Naive thymus-derived CD4-positive, alpha-beta T cell (primary cell): ENCODE results near the gene NRF1. TPM values are rescaled to one million over a fixed set of nuclear protein-coding genes. Genes with fewer than 3 reads are reported as not detected.
"Not testable (repeated sequence)": the region's sequence is repeated elsewhere in the genome, so short reads cannot be mapped to it uniquely, and the experiment has no call there.

ENCODE experiments used
- ATAC-seq: fragments of 150-1000 bp; cut with Tn5 transposase; 2 replicates; pipeline ENCODE4 v1.10.0; 2021; ENCODE audit warnings: mild to moderate bottlenecking, moderate library complexity
- CTCF ChIA-PET: fragments of 350-600 bp; sonication (Branson Sonifier 250); formaldehyde crosslinking; loops from one replicate; lab custom pipeline; 2021; ENCODE audit warnings: antibody characterized with exemption; lab: Charles Lee
- POLR2A ChIA-PET: fragments of 350-600 bp; sonication (Branson Sonifier 250); formaldehyde crosslinking; loops from one replicate; lab custom pipeline; 2021; ENCODE audit warnings: antibody characterized with exemption, inconsistent platforms; lab: Charles Lee
- DNase-seq, 9 donors: peaks; one replicate each; pipeline versions ENCODE4 v3.0.0 to v3.0.0-alpha.2; 2020 to 2022; ENCODE audit warnings: mixed read lengths in 1 of 9
- H3K27ac ChIP-seq: one replicate; pipeline ENCODE4 v1.7.0; 2013; ENCODE audit warnings: mild to moderate bottlenecking, low read depth, low read length, moderate library complexity
- H3K27me3 ChIP-seq, 2 donors: one replicate each; pipeline ENCODE4 v1.7.0; 2013; ENCODE audit warnings: low read length in 2 of 2, mild to moderate bottlenecking in 2 of 2, moderate library complexity in 2 of 2; ENCODE audit not compliant: control insufficient read depth in 2 of 2, insufficient read depth in 2 of 2
- H3K36me3 ChIP-seq, 3 experiments: 1 replicate in 2 of 3; 2 replicates in 1 of 3; pipeline ENCODE4 v1.7.0; 2013; ENCODE audit warnings: low read length in 3 of 3, mild to moderate bottlenecking in 3 of 3, moderate library complexity in 1 of 3; ENCODE audit not compliant: insufficient read depth in 3 of 3, control insufficient read depth in 2 of 3
- H3K4me1 ChIP-seq, 2 donors: one replicate each; pipeline ENCODE4 v1.7.0; 2013; ENCODE audit warnings: low read length in 2 of 2, mild to moderate bottlenecking in 2 of 2, moderate library complexity in 1 of 2; ENCODE audit not compliant: control insufficient read depth in 2 of 2, insufficient read depth in 2 of 2
- H3K4me3 ChIP-seq: 2 replicates; pipeline ENCODE4 v1.7.0; 2013; ENCODE audit warnings: mild to moderate bottlenecking, low read length
- H3K9me3 ChIP-seq, 3 experiments: 1 replicate in 2 of 3; 2 replicates in 1 of 3; pipeline ENCODE4 v1.7.0; 2013; ENCODE audit warnings: low read length in 3 of 3; ENCODE audit not compliant: control insufficient read depth in 2 of 3
- H3K27ac Mint-ChIP-seq, 9 donors: one replicate each; pipeline ENCODE4 v1.8.0; 2020 to 2022; ENCODE audit warnings: mixed read lengths in 9 of 9, mild to moderate bottlenecking in 8 of 9, moderate library complexity in 5 of 9, inconsistent platforms in 2 of 9
- H3K27me3 Mint-ChIP-seq, 5 donors: one replicate each; pipeline ENCODE4 v1.8.0; 2021 to 2022; ENCODE audit warnings: mixed read lengths in 5 of 5, mild to moderate bottlenecking in 1 of 5
- H3K36me3 Mint-ChIP-seq, 5 donors: one replicate each; pipeline ENCODE4 v1.8.0; 2020 to 2022; ENCODE audit warnings: mixed read lengths in 5 of 5, mild to moderate bottlenecking in 3 of 5, inconsistent platforms in 1 of 5
- H3K4me1 Mint-ChIP-seq, 7 donors: one replicate each; pipeline ENCODE4 v1.8.0; 2020 to 2022; ENCODE audit warnings: mixed read lengths in 7 of 7, mild to moderate bottlenecking in 3 of 7, inconsistent platforms in 1 of 7
- H3K4me3 Mint-ChIP-seq, 10 donors: one replicate each; pipeline ENCODE4 v1.8.0; 2020 to 2022; ENCODE audit warnings: mild to moderate bottlenecking in 10 of 10, mixed read lengths in 10 of 10, moderate library complexity in 6 of 10, inconsistent platforms in 2 of 10
- H3K9me3 Mint-ChIP-seq, 11 donors: one replicate each; pipeline ENCODE4 v1.8.0; 2020 to 2022; ENCODE audit warnings: mixed read lengths in 11 of 11, mild to moderate bottlenecking in 4 of 11, inconsistent platforms in 1 of 11, moderate library complexity in 1 of 11
- intact Hi-C, 2 donors: fragments of 100-400 bp; cut with micrococcal nuclease; formaldehyde crosslinking; loops; one replicate each; pipeline ENCODE4 v1.15.1; 2023
- polyA plus RNA-seq, 2 donors: library from polyadenylated mRNA; unstranded; fragments of 300-500 nt; fragmentation: Illumina TruSeq; gene quantifications; one replicate each; pipeline ENCODE4 v1.2.3, GENCODE V29; 2021
- total RNA-seq, 6 experiments: library from RNA in 5 of 6; stranded (reverse) in 5 of 6; gene quantifications; 1 replicate in 5 of 6; 2 replicates in 1 of 6; pipeline ENCODE4 v1.2.3 and lab custom pipeline; 2021 to 2026

Gene NRF1
- total and polyA plus RNA-seq, 7 experiments from 2014 or later: 24.7 to 49.3 (median 35.3) TPM

- Mint-ChIP-seq H3K36me3 (peaks cover 4 to 27% (median 19%) of the 10 kb centered on the region in 5 donors), H3K9me3 (peaks cover 0 to 5% (median under 1%) of the 10 kb centered on the region in 11 donors), H3K4me3 (no peak overlapping the region), H3K27me3 (no peaks in the 10 kb centered on the region), H3K4me1 (peaks cover 0 to 14% (median 8%) of the 10 kb centered on the region in 7 donors), H3K27ac (no peak overlapping the region)
- intact Hi-C loops: no loop called here
- POLR2A ChIA-PET: no interaction called here
- DNase-seq (no peak), ATAC-seq (no peak)
- Histone ChIP-seq H3K9me3 (no peaks in the 10 kb centered on the region), H3K4me3 (no peak overlapping the region), H3K27me3 (no peaks in the 10 kb centered on the region), H3K27ac (no peak overlapping the region), H3K4me1 (no peaks in the 10 kb centered on the region), H3K36me3 (peaks cover 3 to 27% (median 5%) of the 10 kb centered on the region in 3 experiments)
- CTCF ChIA-PET: interaction anchor here (0.6 kb wide), 1 partner anchor 1242 kb away, joined by 3 read pairs; no protein-coding TSS in a partner anchor
These were observed 55.6 kb downstream of the NRF1 start for GRCh38 chr7:129667116-129667515.

GRCh38 chr7:129667551-129667950 lies 56.0 kb downstream of the NRF1 start:
- Histone ChIP-seq H3K36me3 (peaks cover 5 to 29% (median 8%) of the 10 kb centered on the region in 3 experiments), H3K4me1 (no peaks in the 10 kb centered on the region), H3K27me3 (no peaks in the 10 kb centered on the region), H3K4me3 (no peak overlapping the region), H3K9me3 (no peaks in the 10 kb centered on the region), H3K27ac (no peak overlapping the region)
- ChIA-PET CTCF (interaction anchor here (0.6 to 1.1 kb wide), 2 partner anchors 24 to 1242 kb away, joined by 3 read pairs; no protein-coding TSS in a partner anchor), POLR2A (no interaction called here)
- intact Hi-C loops: no loop called here
- peaks cover 0 to 14% (median 8%) of the 10 kb centered on the region in 7 donors for H3K4me1 Mint-ChIP-seq
- no peak overlapping the region for H3K4me3 Mint-ChIP-seq
- ATAC-seq (no peak), DNase-seq (no peak)
- H3K36me3 Mint-ChIP-seq: peaks cover 0 to 23% (median 15%) of the 10 kb centered on the region in 5 donors
- H3K27ac Mint-ChIP-seq: no peak overlapping the region
- peaks cover 0 to under 1% (median 0%) of the 10 kb centered on the region in 11 donors for H3K9me3 Mint-ChIP-seq
- H3K27me3 Mint-ChIP-seq: no peaks in the 10 kb centered on the region

- no peaks in the 10 kb centered on the region for H3K27me3 ChIP-seq
- peaks cover 6 to 45% (median 11%) of the 10 kb centered on the region in 3 experiments for H3K36me3 ChIP-seq
- peaks cover 0 to 7% (median 2%) of the 10 kb centered on the region in 7 donors for H3K4me1 Mint-ChIP-seq
- no peak for ATAC-seq
- no peaks in the 10 kb centered on the region for H3K4me1 ChIP-seq
- peaks cover 0 to 3% (median 0%) of the 10 kb centered on the region in 11 donors for H3K9me3 Mint-ChIP-seq
- H3K36me3 Mint-ChIP-seq: peaks cover 3 to 15% (median 7%) of the 10 kb centered on the region in 5 donors
- ChIA-PET CTCF (no interaction called here), POLR2A (no interaction called here)
- H3K4me3 Mint-ChIP-seq: no peak overlapping the region
- H3K27ac ChIP-seq: no peak overlapping the region
- intact Hi-C loops: no loop called here
- H3K4me3 ChIP-seq: no peak overlapping the region
- H3K27ac Mint-ChIP-seq: no peak overlapping the region
- H3K27me3 Mint-ChIP-seq: no peaks in the 10 kb centered on the region
- H3K9me3 ChIP-seq: no peaks in the 10 kb centered on the region
- no peak for DNase-seq
These were observed 58.4 kb downstream of the NRF1 start for GRCh38 chr7:129669901-129670300.

GRCh38 chr7:129670656-129671055 lies 59.1 kb downstream of the NRF1 start:
- H3K4me3 Mint-ChIP-seq: no peak overlapping the region
- POLR2A ChIA-PET: no interaction called here
- H3K4me1 ChIP-seq: no peaks in the 10 kb centered on the region
- H3K27ac Mint-ChIP-seq: no peak overlapping the region
- DNase-seq (no peak), ATAC-seq (no peak)
- H3K9me3 ChIP-seq: no peaks in the 10 kb centered on the region
- no peaks in the 10 kb centered on the region for H3K27me3 Mint-ChIP-seq
- peaks cover 4 to 48% (median 14%) of the 10 kb centered on the region in 3 experiments for H3K36me3 ChIP-seq
- H3K4me1 Mint-ChIP-seq: peaks cover 0 to 10% (median 2%) of the 10 kb centered on the region in 7 donors
- no peak overlapping the region for H3K27ac ChIP-seq
- no peak overlapping the region for H3K4me3 ChIP-seq
- intact Hi-C loops: no loop called here
- CTCF ChIA-PET: no interaction called here
- no peaks in the 10 kb centered on the region for H3K27me3 ChIP-seq
- peaks cover 8 to 21% (median 13%) of the 10 kb centered on the region in 5 donors for H3K36me3 Mint-ChIP-seq
- peaks cover 0 to 9% (median 2%) of the 10 kb centered on the region in 11 donors for H3K9me3 Mint-ChIP-seq

GRCh38 chr7:129671266-129671665 lies 59.7 kb downstream of the NRF1 start:
- Histone ChIP-seq H3K27ac (no peak overlapping the region), H3K27me3 (no peaks in the 10 kb centered on the region), H3K4me1 (no peaks in the 10 kb centered on the region), H3K4me3 (no peak overlapping the region), H3K36me3 (peaks cover 4 to 54% (median 14%) of the 10 kb centered on the region in 3 experiments), H3K9me3 (no peaks in the 10 kb centered on the region)
- Mint-ChIP-seq H3K4me3 (no peak overlapping the region), H3K27ac (no peak overlapping the region), H3K36me3 (peaks cover 14 to 27% (median 19%) of the 10 kb centered on the region in 5 donors), H3K27me3 (no peaks in the 10 kb centered on the region), H3K4me1 (peaks cover 0 to 10% (median 1%) of the 10 kb centered on the region in 7 donors), H3K9me3 (peaks cover 0 to 9% (median 2%) of the 10 kb centered on the region in 11 donors)
- ChIA-PET POLR2A (no interaction called here), CTCF (no interaction called here)
- DNase-seq (no peak), ATAC-seq (no peak)
- intact Hi-C loops: no loop called here

- not testable (repeated sequence) for H3K27ac ChIP-seq
These were observed 63.0 kb downstream of the NRF1 start for GRCh38 chr7:129674475-129674874.

GRCh38 chr7:129675521-129675920 lies 64.0 kb downstream of the NRF1 start:
- ChIA-PET POLR2A (no interaction called here), CTCF (no interaction called here)
- intact Hi-C loops: no loop called here
- DNase-seq (no peak), ATAC-seq (no peak)
- H3K27ac Mint-ChIP-seq: no peak overlapping the region
- no peaks in the 10 kb centered on the region for H3K4me1 ChIP-seq
- H3K36me3 Mint-ChIP-seq: peaks cover 22 to 49% (median 42%) of the 10 kb centered on the region in 5 donors
- peaks cover 0 to 9% (median 2%) of the 10 kb centered on the region in 11 donors for H3K9me3 Mint-ChIP-seq
- peaks cover 4 to 64% (median 18%) of the 10 kb centered on the region in 3 experiments for H3K36me3 ChIP-seq
- H3K4me3 Mint-ChIP-seq: no peak overlapping the region
- no peaks in the 10 kb centered on the region for H3K27me3 Mint-ChIP-seq
- H3K4me1 Mint-ChIP-seq: peaks cover 0 to 14% (median 1%) of the 10 kb centered on the region in 7 donors
- no peaks in the 10 kb centered on the region for H3K9me3 ChIP-seq
- no peak overlapping the region for H3K4me3 ChIP-seq
- H3K27ac ChIP-seq: no peak overlapping the region
- H3K27me3 ChIP-seq: no peaks in the 10 kb centered on the region

More at GRCh38 chr7:129674475-129674874, 63.0 kb downstream of the NRF1 start:
- H3K27ac Mint-ChIP-seq, H3K9me3 ChIP-seq, CTCF ChIA-PET, H3K4me1 ChIP-seq, DNase-seq, H3K27me3 Mint-ChIP-seq, H3K9me3 Mint-ChIP-seq, H3K27me3 ChIP-seq, H3K4me3 ChIP-seq, intact Hi-C loops, H3K4me3 Mint-ChIP-seq, POLR2A ChIA-PET, ATAC-seq: not testable (repeated sequence)
- peaks cover 4 to 65% (median 18%) of the 10 kb centered on the region in 3 experiments for H3K36me3 ChIP-seq
- Mint-ChIP-seq H3K4me1 (peaks cover 0 to 14% (median 0%) of the 10 kb centered on the region in 7 donors), H3K36me3 (peaks cover 18 to 45% (median 42%) of the 10 kb centered on the region in 5 donors)
